RKO (cell line): ENCODE measurements around the gene SLC4A2.

Source experiments
- DNase-seq: peaks from one replicate; pipeline ENCODE4 v3.0.0-alpha.2; 2016; ENCODE audit warnings: low spot score

Gene SLC4A2

DNA sequence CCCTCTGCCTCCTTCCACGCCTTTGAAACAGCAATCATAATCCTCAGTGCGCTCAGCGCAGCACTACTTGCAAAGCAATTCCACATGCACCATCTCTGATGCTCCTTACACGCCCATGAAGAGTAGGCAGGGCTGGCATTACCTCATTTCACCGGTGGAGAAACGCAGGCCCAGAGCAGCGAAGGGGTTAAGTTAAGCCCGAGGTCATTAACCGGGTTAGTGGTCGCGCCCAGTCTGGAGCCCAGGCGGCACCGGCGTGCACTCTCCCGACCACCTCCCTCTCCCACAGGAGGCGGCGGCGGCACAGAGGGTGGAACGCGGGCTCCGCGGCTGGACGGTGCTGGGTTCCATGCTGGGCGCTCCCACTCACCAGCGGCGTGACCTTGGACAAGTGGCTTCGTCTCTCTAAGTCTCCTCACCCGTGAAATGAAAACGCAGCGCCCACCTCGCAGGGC, 20.7 kb downstream of the SLC4A2 start:
- DNase-seq, result peak; percentile 77

DNA sequence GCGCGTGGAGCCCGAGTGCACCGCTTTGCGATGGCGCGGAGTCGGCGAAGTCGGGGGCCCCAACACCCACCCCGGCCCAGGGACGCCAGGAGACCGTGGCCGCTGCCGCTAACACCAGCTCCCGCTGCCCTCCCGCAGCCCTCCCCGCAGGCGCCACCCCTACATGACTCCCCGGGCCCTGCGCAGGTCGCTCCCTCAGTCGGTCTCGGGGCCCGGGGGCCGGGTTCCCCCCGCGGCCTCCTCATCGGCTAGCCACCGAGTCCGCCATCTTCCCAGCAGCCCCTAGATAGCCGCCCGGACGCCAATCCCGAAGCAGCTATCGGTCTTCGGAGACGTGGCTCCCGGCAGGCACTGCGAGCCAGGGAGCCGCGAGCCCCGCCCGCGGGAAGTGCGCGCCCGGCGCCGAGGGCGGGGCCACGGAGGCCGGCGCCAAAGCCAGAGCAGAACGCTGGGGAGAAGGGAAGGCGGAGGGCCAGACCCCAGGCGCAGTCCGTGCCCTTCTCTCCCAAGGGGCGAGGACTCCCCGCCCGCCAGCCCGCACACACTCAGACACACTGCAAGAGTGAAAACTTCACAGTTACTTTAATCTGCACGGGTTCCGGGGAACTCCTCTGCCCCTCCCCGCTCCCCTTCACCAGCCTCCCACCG, 21.3 kb downstream of the SLC4A2 start, which contains the start of gene FASTK:
Gene FASTK (minus strand): TSS at position 288 of the 648 bp plus-strand sequence. CDS start 43 bp downstream, at position 245.
- DNase-seq, result peak; percentile 95

DNA sequence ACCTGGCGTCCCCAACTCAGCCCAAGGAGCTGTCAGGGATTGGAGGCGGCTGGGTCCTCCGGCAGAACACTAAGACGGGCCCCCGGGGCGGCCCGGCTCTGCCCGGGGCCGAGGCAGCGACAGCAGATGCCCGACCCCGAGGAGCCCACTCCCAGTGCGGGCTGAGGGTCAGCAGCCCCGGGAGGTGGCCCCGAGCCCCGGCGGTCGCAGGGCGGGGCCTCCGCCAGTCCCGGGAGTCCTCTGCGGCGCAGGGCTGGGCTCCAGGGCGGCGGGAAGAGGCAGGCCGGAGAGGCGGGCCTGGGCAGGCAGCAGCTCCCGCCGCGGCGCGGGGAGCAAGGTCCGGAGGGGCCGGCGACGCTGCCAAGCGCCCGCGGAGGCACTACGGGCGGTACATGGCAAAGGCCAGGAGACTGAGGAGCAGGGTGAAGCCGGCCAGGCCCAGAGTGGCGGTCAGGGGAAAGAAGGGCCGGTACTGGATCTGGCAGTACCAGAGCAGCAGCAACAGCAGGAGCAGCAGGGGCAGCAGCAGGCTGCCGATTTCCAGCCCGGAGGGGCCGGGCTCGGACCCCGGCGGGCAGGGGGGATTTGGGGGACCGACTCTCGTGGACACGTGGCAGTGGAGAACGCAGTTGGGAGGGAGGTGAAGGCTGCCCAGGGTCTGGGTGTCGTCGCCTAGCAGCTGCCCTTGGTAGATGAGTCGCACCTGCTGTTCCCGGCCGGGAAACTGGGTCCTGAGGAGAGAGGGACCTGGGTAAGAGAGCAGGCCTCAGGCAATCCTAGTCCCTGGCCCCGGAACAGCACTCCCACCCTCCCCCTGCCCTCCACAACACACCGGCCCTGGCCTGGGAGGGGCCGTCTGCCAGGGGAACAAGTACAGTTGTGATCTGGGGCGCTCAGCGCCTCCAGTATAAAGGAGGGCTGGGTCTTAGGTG, 22.0 kb downstream of the SLC4A2 start:
- peak; percentile 67 for DNase-seq

DNA sequence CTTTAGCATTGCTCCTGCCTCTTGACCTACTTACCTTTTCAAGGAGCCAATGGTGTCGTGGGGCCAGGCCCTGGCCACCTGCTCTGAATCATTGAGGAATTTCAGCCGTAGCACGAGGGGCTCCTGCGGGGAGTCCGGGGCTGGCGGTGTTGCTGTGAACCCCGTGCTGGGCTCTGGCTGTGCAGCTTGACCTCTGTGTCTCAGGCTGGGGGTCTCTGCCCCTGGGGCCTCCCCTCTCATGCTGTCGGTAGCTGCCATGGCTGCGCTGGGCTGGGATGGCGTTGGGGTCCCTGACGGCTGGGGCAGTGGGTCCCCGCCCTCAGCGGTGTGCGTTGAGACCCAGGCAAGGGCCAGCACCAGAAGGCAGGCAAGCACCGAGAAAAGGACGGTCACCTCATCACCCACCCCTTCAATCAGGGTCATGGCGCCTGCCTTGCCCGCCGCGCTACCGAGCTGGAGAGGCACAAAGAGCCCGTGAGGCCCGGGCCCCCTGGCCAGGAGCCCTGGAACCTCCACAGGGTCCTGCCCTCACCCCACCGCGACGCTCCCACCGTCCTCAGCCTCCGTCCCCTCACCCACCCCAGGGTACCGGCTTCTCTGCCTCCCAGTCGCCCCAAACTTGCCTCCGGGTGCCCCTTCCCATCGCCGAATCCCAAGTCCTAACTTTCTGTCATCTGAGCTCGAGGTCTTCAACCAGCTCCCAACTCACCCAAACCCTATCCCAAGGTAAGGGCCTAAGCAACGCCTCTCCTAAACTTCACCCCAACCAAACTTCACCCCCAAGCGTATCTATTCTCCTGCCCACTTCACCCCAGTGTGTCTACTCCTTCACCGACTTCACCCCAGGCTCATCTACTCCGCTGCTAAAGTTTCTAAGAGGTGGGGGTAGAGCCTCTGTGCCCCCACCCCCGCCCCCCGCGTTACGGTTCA, 23.0 kb downstream of the SLC4A2 start:
- DNase-seq, result peak; percentile 61

DNA sequence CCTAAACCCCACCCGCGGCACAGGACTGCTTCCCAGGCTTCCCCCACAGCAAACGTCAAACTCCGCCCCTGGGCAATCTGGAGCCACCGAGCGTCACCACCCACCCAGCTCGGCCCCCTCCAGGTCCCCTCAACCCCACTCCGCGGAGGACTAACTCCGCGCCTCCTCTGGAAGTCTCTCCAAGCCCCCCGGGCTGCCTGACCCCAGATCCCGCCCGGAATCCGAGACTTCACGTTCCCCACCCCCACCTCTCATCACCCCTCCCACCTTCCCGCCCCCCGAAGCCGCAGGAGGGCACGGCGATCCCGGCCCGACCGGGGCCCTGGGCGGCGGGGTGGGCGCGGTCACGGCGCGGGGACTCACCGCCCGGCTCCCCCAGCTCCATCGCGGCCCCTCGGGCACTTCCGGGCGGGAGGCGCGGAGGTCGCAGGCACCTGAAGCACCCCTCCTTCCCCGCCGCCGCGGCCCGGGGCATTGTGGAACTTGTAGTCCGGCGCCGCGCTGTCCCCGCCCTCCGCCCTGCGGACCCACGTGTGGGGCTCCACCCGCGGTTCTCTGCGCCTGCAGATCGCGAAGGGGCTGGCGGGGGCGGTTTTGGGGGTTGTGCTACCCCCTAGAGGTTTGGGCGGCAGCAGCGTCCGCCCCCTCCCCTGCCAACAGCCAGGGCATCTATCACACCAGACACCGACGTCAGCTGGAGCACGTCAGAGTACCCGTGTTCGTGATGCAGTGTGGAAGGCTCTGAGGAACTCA, 23.9 kb downstream of the SLC4A2 start, which contains the start of gene TMUB1:
Gene TMUB1 (minus strand): TSS at position 423 of the 753 bp plus-strand sequence. CDS start 930 bp downstream, outside the sequence.
- peak; percentile 80 for DNase-seq

DNA sequence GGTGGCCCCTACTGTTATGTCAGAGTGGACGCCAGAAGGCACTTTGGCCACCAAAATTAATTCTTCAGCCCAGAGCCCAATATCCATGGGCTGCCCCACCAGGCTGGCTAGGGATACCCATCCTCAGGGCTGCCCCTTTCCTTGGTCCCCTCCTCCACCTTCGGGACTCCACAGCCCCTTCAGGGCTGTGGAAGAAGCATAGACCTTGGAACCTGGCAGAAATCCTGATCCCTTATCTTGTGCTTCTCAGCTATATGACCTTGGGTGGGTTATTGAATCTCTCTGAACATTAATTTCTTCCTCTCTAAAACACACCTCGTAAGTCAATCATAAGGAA, 24.4 kb downstream of the SLC4A2 start:
- DNase-seq, result no peak

DNA sequence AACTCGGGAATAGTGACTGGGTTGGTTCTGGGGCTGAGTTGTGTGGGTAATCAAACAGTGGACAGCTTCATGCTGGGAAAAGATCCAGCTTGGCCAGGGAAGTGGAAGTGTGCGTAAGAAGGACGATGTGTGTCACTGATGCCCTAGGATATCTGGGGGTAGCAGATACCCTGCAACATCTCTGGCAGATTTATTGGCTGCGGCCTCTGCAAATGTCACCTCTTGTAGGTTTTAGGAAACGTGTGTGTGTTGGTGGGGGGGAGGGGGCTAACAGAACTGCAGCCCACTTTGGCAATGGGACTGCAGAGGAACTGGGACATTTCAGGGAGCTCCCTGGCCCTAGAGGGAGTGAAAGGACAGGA, 25.9 kb downstream of the SLC4A2 start:
- DNase-seq, result no peak

DNA sequence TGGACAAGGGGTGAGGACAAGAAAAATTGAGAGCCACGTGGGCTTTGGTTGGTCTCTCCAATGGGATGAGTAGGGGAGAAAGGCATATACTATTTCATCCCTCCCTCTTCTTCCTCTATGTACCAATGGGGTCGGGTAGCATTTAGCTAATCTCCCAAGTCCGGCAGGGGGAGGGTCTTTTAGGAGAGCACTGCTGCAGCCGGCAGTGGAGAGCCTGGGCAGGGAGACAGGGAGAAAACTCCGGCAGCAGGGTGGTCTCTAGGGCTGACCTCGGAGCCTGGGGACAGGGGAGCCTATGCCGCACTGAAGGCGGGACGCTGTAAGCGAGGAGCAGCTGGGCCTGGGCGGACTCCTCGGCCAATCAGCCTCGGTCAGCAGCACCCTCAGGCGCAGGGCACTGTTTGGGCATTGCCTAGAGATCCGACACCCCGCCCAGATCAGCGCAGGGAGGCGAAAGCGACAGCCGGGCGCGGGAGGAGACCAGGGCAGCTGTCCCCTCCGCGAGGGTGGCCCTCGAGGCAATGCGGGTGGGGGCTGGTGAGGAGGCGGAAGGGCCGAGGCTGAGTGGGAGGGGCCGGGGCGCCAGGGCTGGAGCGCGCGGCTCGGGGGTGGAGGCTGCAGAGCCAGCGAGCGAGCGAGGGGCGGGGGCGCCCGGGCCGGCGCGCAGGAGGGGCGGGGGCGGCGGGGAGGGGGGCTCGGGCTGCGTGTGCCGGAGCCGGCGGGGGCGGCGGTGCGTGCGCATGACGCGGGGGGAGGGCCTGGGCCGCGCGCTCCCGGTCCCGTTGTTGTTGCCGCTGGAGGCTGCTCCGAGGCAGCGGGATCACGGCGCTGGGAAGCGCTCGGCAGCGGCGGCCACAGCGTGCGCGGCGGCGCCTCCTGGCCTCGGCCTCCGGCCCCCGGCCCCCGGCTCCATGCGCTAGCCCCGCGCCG, 26.6 kb downstream of the SLC4A2 start, which contains the start of gene AGAP3:
Gene AGAP3 (plus strand): TSS at position 785 of the 930 bp plus-strand sequence. CDS start 267 bp downstream, outside the sequence.
- peak; percentile 87 for DNase-seq

DNA sequence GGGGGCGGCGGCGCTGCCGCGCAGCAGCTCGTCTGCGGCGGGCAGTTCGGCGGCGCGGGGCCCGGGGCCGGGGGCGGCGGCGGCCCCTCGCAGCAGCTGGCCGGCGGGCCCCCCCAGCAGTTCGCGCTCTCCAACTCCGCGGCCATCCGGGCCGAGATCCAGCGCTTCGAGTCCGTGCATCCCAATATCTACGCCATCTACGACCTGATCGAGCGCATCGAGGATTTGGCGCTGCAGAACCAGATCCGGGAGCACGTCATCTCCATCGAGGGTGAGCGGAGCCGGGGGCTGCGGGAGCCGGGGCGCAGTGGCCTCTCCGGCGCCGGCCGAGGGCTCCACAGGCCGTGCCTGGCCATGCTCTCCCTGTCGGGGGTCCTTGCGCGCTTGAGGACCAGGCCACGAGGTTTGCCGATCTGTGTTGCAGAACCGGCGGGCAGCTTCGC, 27.4 kb downstream of the SLC4A2 start:
- DNase-seq, result peak; percentile 66

DNA sequence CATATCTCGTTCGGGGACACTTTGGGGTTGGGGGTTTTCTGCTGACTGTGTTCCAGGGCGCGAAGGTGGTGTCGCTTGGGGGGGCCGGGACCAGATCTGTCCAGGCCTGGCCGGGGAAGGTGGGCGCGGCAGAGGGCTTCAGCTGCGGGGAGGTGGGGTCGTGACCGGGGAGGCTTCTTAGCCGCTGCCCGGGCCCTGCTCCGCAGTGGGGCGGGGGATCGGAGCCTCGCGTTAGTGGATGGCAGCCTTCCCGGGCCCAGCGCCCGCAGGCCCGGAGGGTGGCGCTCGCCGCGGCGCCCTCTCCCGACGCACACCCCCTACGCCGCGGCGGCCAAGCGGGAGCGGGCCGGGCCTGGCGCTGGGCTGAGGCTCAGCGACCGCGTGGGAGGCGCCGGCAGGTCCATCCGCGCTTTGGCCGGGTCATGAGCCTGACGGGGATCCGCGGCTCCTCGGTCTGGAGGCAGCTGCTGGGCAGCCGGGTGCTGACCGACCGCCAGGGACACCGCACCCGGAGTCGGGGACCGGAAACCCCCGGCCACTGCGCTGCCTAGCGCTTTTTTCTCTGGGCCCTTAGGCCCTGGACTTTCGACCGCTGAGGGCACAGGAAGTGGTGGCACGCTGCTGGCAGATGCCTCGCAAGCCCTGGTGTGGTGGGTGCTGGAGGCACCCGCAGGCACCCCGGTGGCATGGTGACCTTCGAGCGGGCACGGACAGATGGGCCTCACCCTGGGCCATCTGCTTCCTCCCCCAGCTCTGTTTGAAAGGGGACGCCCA, 28.0 kb downstream of the SLC4A2 start:
- peak; percentile 72 for DNase-seq

DNA sequence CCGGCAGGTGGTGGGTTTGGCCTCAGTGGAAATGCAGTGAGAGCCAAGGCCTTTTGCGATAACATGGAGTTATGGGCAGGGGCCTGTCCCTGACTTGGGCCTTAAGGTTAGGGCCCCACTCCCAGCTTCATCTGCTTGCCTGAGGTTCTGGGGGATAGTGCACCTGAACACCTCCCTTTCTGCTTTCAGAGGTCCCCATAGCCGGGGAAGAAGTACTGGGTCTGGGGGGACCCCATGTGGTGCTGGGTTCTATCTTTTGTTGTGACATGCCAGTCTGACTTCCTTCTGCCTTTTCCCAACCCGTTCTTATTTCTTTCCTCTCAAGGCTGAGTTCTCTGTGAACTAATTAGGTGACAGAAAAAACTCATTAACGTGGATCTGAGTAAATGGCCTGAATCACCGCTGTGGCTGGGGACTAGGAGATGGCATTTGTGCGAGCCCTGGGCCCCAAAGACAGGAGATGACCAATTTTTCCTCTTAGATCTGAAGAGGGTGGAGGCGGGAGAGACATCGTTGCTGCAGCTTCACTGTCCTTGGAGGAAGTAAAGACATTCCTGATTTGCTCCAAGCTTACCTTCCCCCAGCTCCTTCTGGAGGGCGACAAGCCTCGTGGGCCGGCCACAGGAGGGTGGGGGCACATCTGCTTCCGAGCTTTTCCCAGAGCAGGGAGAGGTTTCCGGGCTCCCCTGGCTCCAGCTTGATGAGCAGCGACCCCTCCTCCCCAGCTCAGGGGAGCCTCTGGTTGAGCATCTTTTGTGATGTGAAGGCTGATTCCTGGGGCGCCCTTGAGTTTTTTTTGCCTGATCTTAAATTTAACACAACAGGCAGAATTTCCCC, 28.8 kb downstream of the SLC4A2 start:
- peak; percentile 67 for DNase-seq

DNA sequence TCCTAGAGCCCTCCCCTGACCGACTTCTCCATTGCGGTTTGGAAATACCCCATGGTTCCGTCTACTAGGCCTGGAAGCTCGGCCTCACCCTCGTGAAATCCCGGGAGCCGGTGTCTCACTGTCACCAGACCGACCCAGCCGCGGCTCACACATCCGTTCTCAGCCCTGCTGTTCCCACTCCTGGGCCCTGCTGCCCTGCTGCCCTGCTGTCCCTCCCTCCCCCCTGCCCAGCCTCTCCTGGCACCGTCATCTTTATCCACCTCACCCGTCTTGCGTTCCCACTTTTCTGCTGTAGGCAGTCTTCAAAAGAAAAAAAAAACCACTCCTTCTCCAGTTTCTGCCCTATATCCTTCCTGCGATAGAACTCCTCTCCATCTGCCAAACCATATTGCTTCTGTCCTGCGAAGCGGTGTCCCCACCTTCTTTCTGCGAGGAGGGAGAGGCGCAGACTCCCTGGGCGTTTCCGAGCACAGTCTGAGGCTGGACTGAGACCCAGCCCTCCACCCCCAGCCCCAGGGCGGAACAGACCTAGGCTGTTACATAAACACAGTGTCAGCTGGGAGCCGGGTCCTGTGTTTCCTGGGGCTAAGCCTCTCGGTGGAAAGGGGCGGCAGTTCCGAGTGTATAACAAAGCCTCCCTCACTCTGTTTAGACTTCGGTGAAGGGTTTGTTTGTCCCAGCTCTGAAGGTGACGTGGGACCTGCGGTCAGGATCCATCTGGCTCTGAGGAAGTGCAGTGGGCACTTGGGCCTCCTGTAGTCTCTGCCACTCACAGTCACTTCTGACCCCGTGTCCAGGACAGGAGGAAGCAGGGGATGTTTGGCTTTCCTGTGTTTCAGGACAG, 29.7 kb downstream of the SLC4A2 start:
- DNase-seq, result peak; percentile 60

DNA sequence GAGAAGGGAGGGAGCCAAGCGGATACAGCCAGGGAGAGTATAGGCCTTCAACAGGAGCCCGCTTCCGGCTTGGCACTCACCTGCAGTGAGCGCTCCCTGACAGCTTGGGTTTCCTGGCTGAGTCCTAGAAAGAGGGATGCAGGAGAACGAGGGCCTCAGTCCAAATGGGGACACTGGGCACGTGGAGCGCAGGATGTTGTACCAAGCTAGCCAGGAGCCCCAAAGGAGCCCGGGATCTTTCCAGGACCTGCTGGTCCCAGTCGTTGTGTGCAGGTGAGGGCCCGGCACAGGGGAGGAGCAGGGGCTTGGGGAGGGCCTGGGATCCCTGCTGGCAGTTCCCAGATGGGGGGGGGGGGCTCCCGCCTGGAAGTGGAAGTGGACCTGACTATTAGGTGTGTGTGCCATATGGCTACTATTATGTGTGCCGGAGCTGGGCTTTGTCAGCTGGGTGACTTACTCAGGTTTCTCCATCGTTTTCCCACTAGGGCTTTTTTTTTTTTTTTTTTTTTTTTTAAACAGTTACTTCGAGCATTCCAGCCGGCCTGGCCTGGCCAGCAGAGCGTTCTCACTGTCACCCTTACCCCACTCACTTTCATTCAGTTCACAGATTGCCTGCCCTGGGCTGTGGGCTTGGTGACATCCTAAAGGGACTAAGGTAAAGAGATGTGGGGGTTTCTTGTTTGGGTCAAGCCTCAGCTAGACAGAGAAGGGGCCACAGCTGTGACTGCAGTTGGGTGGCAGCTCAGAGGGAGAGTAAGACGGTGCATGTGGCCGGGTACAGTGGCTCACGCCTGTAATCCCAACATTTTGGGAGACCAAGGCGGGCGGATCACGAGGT, 30.7 kb downstream of the SLC4A2 start:
- DNase-seq, result no peak

DNA sequence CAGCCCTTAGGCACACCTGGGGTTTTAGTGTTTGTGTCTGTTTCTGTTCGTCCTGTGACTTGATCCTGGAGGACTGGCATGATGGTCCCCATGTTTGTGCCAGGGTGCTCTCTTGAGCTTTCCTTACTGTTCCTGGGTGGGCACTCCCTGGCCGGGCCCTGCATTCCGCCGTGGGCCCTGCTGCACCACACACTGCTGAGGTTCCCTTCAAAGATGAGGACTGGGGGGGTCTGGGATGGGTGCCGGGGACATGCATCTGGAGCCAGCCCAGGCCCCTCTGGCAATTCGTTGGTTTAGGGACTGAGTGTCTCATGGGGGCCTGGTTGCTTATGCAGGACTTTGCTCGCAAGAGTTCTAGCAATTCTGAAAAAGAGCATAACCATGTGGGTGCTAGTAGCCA, 31.6 kb downstream of the SLC4A2 start:
- DNase-seq, result no peak

DNA sequence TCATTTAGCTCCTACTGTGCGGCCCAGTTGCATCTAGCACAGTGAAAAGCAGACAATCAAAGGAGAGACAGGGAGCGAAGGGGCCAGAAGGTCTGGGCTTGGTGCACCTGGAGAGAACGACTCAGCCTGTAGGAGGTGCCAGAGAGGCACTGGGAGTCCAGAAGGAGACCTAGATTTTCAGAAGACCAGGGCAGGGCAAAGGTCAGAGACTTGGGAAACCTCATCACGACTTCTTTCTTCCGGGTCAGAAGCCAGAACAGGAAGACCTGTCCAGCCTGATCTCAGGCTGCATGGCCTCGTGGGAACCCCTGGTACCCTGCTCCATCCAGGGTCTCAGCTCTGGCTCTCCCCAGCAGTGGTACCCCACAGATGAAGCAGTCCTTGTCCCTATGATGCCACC, 32.0 kb downstream of the SLC4A2 start:
- peak; percentile 53 for DNase-seq

DNA sequence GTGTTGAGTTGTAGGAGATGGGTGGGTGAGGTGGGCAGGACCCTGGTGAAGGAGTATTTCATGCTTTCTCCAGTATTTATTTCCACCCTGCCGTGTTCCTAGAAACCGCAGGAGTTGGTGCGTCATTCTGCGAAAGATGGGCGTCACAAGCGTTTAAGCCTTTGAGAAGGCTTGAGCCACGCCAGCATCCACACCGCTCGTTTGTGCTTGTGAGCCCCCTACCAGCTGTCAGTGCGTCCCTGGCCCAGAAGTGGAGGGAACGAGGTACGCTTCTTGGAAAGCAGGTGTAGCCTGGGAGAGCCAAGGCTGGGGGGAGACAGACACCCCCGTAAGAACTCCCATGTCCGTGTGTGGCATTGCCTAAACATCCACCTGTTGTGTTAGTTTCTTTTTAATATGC, 32.6 kb downstream of the SLC4A2 start:
- no peak for DNase-seq
